Central memory CD4-positive, alpha-beta T cell (primary cell): ENCODE data around the gene DSTYK.
"Not testable (repeated sequence)": the region's sequence is repeated elsewhere in the genome, so short reads cannot be mapped to it uniquely, and the experiment has no call there.

ENCODE experiments used
- DNase-seq: peaks from one replicate; pipeline ENCODE4 v3.0.0; 2022

DSTYK gene

GRCh38 chr1:205217418-205217817 is 5.9 kb upstream of the DSTYK start:
- DNase-seq: no peak

GRCh38 chr1:205216588-205216987 is 5.1 kb upstream of the DSTYK start:
- no peak for DNase-seq

- no peak for DNase-seq
These were observed 3.3 kb upstream of the DSTYK start for GRCh38 chr1:205214756-205215155.

- no peak for DNase-seq
These were observed 486 bp upstream of the DSTYK start for GRCh38 chr1:205211839-205212536.

GRCh38 chr1:205210756-205211168 is 740 bp downstream of the DSTYK start:
- DNase-seq: no peak

- no peak for DNase-seq
These were observed 2.7 kb downstream of the DSTYK start for GRCh38 chr1:205208811-205209210.

GRCh38 chr1:205205055-205205454 is 6.4 kb downstream of the DSTYK start:
- no peak for DNase-seq

GRCh38 chr1:205204552-205204951 is 7.0 kb downstream of the DSTYK start:
- DNase-seq: no peak

GRCh38 chr1:205199931-205200299 is 11.6 kb downstream of the DSTYK start:
- no peak for DNase-seq

- DNase-seq: no peak
These were observed 12.2 kb downstream of the DSTYK start for GRCh38 chr1:205199090-205199930.

GRCh38 chr1:205192287-205192686 is 19.2 kb downstream of the DSTYK start:
- no peak for DNase-seq

GRCh38 chr1:205191622-205192021 is 19.9 kb downstream of the DSTYK start:
- DNase-seq: no peak

GRCh38 chr1:205190845-205191577 is 20.5 kb downstream of the DSTYK start:
- DNase-seq: no peak

GRCh38 chr1:205189131-205189530 is 22.4 kb downstream of the DSTYK start:
- DNase-seq: no peak

GRCh38 chr1:205188596-205188995 is 22.9 kb downstream of the DSTYK start:
- no peak for DNase-seq

- no peak for DNase-seq
These were observed 23.4 kb downstream of the DSTYK start for GRCh38 chr1:205188098-205188497.

- no peak for DNase-seq
These were observed 24.1 kb downstream of the DSTYK start for GRCh38 chr1:205187420-205187819.

GRCh38 chr1:205186191-205186590 is 25.3 kb downstream of the DSTYK start:
- DNase-seq: no peak

- DNase-seq: no peak
These were observed 27.7 kb downstream of the DSTYK start for GRCh38 chr1:205183676-205184335.

GRCh38 chr1:205182930-205183329 is 28.6 kb downstream of the DSTYK start:
- DNase-seq: no peak

GRCh38 chr1:205180331-205180730 is 31.2 kb downstream of the DSTYK start:
- not testable (repeated sequence) for DNase-seq

- DNase-seq: no peak
These were observed 31.7 kb downstream of the DSTYK start for GRCh38 chr1:205179842-205180241.
